Neutrophil (primary cell): ENCODE results near the gene MAPK14.
A peak's percentile ranks its signal among the peaks of the same experiment; 100 is the strongest.

Source experiments
- H3K27ac ChIP-seq: fragments of 200-600 bp; sonication (generic); 2 replicates; pipeline ENCODE4 v1.5.1; 2016; ENCODE audit warnings: mild to moderate bottlenecking, moderate library complexity
- H3K27me3 ChIP-seq: fragments of 200-600 bp; sonication (generic); 2 replicates; pipeline ENCODE4 v1.6.0; 2016; ENCODE audit warnings: mild to moderate bottlenecking
- H3K36me3 ChIP-seq: fragments of 200-600 bp; sonication (generic); 2 replicates; pipeline ENCODE4 v1.5.1; 2017
- H3K4me1 ChIP-seq, 2 experiments: fragments of 200-600 bp in 1 of 2; sonication (generic) in 1 of 2; 1 replicate in 1 of 2; 2 replicates in 1 of 2; pipeline versions ENCODE4 v1.5.1 to v1.6.1; 2013 to 2016; ENCODE audit warnings: low read depth in 1 of 2, low read length in 1 of 2, mild to moderate bottlenecking in 1 of 2, moderate library complexity in 1 of 2; ENCODE audit not compliant: control insufficient read depth in 1 of 2, insufficient read depth in 1 of 2
- H3K4me3 ChIP-seq, 2 experiments: fragments of 200-600 bp in 1 of 2; sonication (generic) in 1 of 2; 1 replicate in 1 of 2; 2 replicates in 1 of 2; pipeline ENCODE4 v1.5.1; 2013 to 2016; ENCODE audit warnings: low read depth in 1 of 2, low read length in 1 of 2, mild to moderate bottlenecking in 1 of 2, moderate library complexity in 1 of 2
- H3K9me3 ChIP-seq: fragments of 200-600 bp; sonication (generic); 2 replicates; pipeline ENCODE4 v1.5.1; 2016
- CTCF ChIP-seq: fragments of 200-600 bp; sonication (generic); IDR thresholded peaks from 2 replicates; pipeline ENCODE4 v1.5.1; 2016; ENCODE audit warnings: antibody characterized with exemption

Gene MAPK14

GRCh38 chr6:36038120-36038876, 10.7 kb downstream of the MAPK14 start:
- H3K36me3 ChIP-seq, result peaks cover 3% of the 10 kb centered on the region
- H3K4me3 ChIP-seq, result peak overlapping the region in 1 of 2 experiments; percentile 28
- H3K4me1 ChIP-seq, result peaks cover 95 to 98% of the 10 kb centered on the region in 2 experiments
- H3K9me3 ChIP-seq, result no peaks in the 10 kb centered on the region
- H3K27me3 ChIP-seq, result no peaks in the 10 kb centered on the region
- no peak for TF ChIP-seq CTCF
- H3K27ac ChIP-seq, result peak overlapping the region; percentile 88

GRCh38 chr6:36039112-36039511, 11.5 kb downstream of the MAPK14 start:
- no peak for TF ChIP-seq CTCF
- H3K9me3 ChIP-seq, result no peaks in the 10 kb centered on the region
- no peak overlapping the region for H3K4me3 ChIP-seq
- H3K27me3 ChIP-seq, result no peaks in the 10 kb centered on the region
- peaks cover 8% of the 10 kb centered on the region for H3K36me3 ChIP-seq
- H3K27ac ChIP-seq, result peak overlapping the region; percentile 88
- peaks cover 90 to 92% of the 10 kb centered on the region in 2 experiments for H3K4me1 ChIP-seq

DNA sequence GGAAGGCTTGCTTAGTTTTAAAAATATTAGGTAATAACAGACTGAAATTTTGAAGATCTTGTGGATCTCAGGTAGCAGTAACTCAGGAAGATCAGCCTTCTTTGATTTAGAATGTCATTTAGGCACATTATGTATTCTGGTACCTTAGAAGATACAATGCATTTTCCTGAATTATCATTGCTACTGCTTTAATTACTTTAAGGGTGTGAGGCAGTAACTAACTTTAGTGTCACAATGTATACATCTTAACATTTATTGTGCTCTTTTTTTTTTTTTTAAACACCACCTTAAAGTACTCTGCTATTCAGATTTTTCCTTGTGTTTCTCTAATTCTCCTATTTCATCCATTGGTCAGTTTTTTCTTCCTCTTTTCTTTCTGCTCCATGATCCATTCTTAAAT, 13.3 kb downstream of the MAPK14 start:
- Histone ChIP-seq H3K9me3 (no peaks in the 10 kb centered on the region), H3K27ac (peak overlapping the region; percentile 88), H3K36me3 (peaks cover 10% of the 10 kb centered on the region), H3K4me1 (peaks cover 74 to 80% of the 10 kb centered on the region in 2 experiments), H3K27me3 (no peaks in the 10 kb centered on the region), H3K4me3 (no peak overlapping the region)
- no peak for TF ChIP-seq CTCF

DNA sequence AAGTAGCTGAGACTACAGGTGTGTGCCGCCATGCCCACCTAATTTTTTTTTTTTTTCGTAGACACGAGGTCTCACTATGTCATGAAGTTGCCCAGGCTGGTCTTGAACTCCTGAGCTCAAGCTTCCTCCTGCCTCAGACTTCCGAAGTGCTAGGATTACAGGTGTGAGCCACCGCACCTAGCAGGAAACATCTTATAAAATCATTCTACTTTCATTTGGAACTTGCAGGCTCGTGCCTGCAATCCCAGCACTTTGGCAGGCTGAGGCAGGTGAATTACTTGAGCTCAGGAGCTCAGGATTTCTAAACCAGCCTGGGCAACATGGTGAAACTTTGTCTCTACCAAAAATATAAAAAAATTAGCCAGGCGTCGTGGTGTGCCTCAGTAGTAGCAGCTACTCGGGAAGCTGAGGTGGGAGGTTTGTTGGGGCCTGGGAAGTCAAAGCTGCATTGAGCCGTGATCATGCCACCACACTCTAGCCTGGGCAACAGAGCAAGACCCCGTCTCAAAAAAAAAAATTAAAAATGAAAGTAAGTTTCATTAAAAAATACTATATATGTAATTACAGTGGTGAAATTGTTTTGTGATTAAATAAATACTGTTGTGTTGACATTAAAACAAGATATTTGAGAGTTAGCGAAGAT, 15.1 kb downstream of the MAPK14 start:
- Histone ChIP-seq H3K9me3 (no peaks in the 10 kb centered on the region), H3K27me3 (no peaks in the 10 kb centered on the region), H3K27ac (peak overlapping the region; percentile 88), H3K4me3 (no peak overlapping the region), H3K36me3 (peaks cover 6% of the 10 kb centered on the region), H3K4me1 (peaks cover 65 to 70% of the 10 kb centered on the region in 2 experiments)
- TF ChIP-seq CTCF, result no peak

DNA sequence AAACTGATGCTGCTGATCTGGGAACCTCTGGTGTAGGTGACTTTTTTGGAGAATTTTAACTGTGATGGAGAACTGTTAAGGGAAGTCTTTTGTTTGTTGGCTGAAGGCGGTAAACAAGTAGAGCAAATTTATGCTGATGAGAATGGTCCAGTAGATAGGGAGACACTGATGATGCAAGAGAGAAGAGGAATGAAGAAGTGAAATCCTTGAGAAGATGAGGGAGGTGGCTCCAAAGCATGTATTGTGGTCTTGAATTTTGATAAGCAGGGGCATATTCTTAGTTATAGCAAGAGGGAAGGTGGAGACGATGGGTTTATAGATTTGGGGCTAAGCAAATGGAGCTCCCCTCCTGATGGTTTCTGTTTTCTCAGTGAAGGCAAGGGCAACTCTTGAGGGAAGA, 22.0 kb downstream of the MAPK14 start:
- no peak for TF ChIP-seq CTCF
- H3K27me3 ChIP-seq, result no peaks in the 10 kb centered on the region
- H3K4me1 ChIP-seq, result peaks cover 52 to 57% of the 10 kb centered on the region in 2 experiments
- H3K4me3 ChIP-seq, result no peak overlapping the region
- no peaks in the 10 kb centered on the region for H3K9me3 ChIP-seq
- peak overlapping the region; percentile 63 for H3K27ac ChIP-seq
- H3K36me3 ChIP-seq, result peaks cover 19% of the 10 kb centered on the region
